Spleen (tissue), 7 donors: Measurements from ENCODE around the gene PKP2.

ENCODE experiments used
- POLR2A ChIP-seq, 3 donors: fragments of 450-650 bp; IDR thresholded peaks; one replicate each; pipeline ENCODE4 v1.5.1; 2017; ENCODE audit warnings: antibody characterized with exemption in 3 of 3, mild to moderate bottlenecking in 1 of 3
- POLR2AphosphoS5 ChIP-seq, 3 donors: sonication (generic); formaldehyde crosslinking; IDR thresholded peaks; one replicate each; pipeline ENCODE4 v1.5.1; 2017; ENCODE audit warnings: antibody characterized with exemption in 3 of 3
- TF ChIP-seq, protein P1 (sequence below), 11 experiments: fragments of 200-600 bp in 7 of 11; fragments of 450-650 bp in 4 of 11; sonication (generic) in 4 of 11; IDR thresholded peaks in 8 of 11; conservative IDR thresholded peaks in 3 of 11; 1 replicate in 7 of 11; 2 replicates in 4 of 11; pipeline versions ENCODE4 v1.4.0 to v1.8.0; 2016 to 2021; ENCODE audit warnings: antibody characterized with exemption in 11 of 11, inconsistent platforms in 4 of 11, mild to moderate bottlenecking in 1 of 11
- donor health status: DM: no; HTN: no; CAD: no; lungs with moderate emphysema.
- donor health status: DM: no; HTN: no; CAD: no.
- donor health status: DM: no; HTN: no; CAD: no.

DNA sequence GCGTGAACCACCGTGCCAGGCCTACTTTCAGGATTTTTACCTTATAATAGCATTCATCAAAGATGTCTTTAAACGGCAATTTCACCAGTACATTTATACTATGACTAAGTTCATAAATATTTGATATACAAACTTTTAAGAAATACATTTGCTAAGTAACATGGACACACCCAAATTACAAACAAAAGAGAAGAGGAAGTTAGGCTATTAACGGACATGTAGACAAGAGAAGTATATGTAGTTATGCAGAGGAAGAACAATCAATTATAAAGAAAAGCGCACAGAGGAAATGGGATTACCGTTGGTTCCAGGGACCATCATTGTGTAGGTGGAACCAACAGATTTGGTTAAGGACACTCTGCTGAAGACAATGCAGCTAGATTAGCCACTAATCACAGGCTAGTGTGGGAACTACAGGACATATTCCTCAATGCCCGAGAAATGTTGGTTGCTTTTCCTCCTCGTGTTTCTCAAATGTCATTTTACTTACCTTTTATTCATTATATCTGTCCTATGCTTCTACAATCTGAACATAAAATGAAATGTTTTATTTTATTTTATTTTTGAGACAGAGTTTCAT, 24.0 kb upstream of the PKP2 start:
- TF ChIP-seq, protein P1, sequence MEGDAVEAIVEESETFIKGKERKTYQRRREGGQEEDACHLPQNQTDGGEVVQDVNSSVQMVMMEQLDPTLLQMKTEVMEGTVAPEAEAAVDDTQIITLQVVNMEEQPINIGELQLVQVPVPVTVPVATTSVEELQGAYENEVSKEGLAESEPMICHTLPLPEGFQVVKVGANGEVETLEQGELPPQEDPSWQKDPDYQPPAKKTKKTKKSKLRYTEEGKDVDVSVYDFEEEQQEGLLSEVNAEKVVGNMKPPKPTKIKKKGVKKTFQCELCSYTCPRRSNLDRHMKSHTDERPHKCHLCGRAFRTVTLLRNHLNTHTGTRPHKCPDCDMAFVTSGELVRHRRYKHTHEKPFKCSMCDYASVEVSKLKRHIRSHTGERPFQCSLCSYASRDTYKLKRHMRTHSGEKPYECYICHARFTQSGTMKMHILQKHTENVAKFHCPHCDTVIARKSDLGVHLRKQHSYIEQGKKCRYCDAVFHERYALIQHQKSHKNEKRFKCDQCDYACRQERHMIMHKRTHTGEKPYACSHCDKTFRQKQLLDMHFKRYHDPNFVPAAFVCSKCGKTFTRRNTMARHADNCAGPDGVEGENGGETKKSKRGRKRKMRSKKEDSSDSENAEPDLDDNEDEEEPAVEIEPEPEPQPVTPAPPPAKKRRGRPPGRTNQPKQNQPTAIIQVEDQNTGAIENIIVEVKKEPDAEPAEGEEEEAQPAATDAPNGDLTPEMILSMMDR (IDR thresholded peaks at IDR 0.05 in 8 of 11, conservative IDR thresholded peaks at IDR 0.05 in 3 of 11), result no peak
- TF ChIP-seq POLR2AphosphoS5 (IDR thresholded peaks at IDR 0.05), result no peak
- TF ChIP-seq POLR2A (IDR thresholded peaks at IDR 0.05), result no peak
